ENCODE results near the gene ABCC6.
A peak's percentile ranks its signal among the peaks of the same experiment; 100 is the strongest.

ABCC6 gene

DNA sequence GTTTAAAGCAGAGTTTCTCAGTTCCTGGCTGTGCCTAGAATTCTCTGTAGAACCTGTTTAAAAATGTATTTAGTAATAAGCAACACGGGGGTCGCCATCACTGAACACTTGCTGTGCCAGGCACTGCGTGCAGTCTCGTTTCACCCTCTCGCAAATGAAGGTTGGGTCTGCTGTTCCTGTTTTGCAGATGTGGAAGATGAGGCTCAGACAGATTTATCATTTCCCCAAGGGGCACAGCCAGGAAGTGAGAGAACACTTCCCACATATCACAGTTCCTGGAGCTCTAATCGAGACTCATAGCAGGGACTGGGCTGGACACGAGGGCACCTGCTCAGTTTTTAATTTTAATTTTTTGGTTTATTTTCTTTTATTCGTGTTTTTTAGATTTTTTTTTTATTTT is 122.7 kb downstream of the ABCC6 start:
- ChIA-PET CTCF (interaction anchor here (0.8 to 1.8 kb wide), 5 partner anchors 8 to 54 kb away, joined by 3 to 5 read pairs (median 3); no protein-coding TSS in a partner anchor), POLR2A (interaction anchor here (3.0 kb wide), 1 partner anchor 20 kb away, joined by 13 read pairs; no protein-coding TSS in a partner anchor)
- H3K9me3 ChIP-seq (ENCODE audit: control extremely low read depth in 1 of 5, control insufficient read depth in 4 of 5, insufficient read depth in 2 of 5, low read depth in 1 of 5, low read length in 4 of 5) = no peaks in the 10 kb centered on the region
- peaks cover 28 to 80% (median 68%) of the 10 kb centered on the region in 4 experiments for H3K36me3 ChIP-seq (ENCODE audit: control insufficient read depth in 4 of 4, insufficient read depth in 4 of 4, low read length in 3 of 4)
- H3K27ac ChIP-seq (ENCODE audit: insufficient read depth in 1 of 2, low read depth in 1 of 2, low read length in 2 of 2, poor library complexity in 1 of 2, severe bottlenecking in 2 of 2) = peak overlapping the region in 1 of 2 experiments; percentile 22
- peak in 2 of 3 donors; percentile 35 to 44 for DNase-seq
- no peaks in the 10 kb centered on the region for H3K27me3 ChIP-seq (replicated peaks in 2 of 5; ENCODE audit: control insufficient read depth in 4 of 5, insufficient read depth in 5 of 5, low read length in 4 of 5)
- H3K4me1 ChIP-seq (ENCODE audit: control extremely low read depth in 1 of 4, control insufficient read depth in 4 of 4, insufficient read depth in 4 of 4, low read length in 3 of 4) = peaks cover 0 to 53% (median 29%) of the 10 kb centered on the region in 4 experiments
- WGBS (ENCODE audit: insufficient coverage) = 26% methylated on average over 4 of the region's 8 CpGs
- H3K4me3 ChIP-seq (ENCODE audit: control insufficient read depth in 1 of 7, extremely low read depth in 1 of 7, insufficient read depth in 4 of 7, low read depth in 2 of 7, low read length in 6 of 7) = peak overlapping the region in 1 of 7 experiments; percentile 42

DNA sequence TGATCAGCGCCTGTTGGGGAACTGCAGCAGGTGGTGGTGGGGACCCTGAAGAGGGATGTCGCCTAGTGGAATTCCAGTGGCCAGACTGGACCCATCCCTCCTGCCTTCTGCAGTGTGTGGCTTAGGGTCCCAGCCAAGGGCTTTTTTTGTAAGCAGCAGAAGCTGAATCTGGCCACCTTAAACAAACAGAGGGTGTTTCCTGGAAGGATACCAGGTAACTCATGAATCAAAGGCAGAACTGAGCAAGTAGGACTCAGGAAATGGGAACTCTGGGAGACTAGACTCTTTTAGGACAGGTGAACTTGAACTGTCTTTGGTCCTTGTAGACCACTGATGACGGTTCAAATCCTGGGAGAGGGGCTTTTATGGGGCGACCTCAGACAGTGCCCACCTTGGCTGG is 124.0 kb downstream of the ABCC6 start:
- Histone ChIP-seq H3K9me3 (ENCODE audit: control extremely low read depth in 1 of 5, control insufficient read depth in 4 of 5, insufficient read depth in 2 of 5, low read depth in 1 of 5, low read length in 4 of 5) (no peaks in the 10 kb centered on the region), H3K4me3 (ENCODE audit: control insufficient read depth in 1 of 7, extremely low read depth in 1 of 7, insufficient read depth in 4 of 7, low read depth in 2 of 7, low read length in 6 of 7) (no peak overlapping the region), H3K27me3 (replicated peaks in 2 of 5; ENCODE audit: control insufficient read depth in 4 of 5, insufficient read depth in 5 of 5, low read length in 4 of 5) (no peaks in the 10 kb centered on the region), H3K27ac (ENCODE audit: insufficient read depth in 1 of 2, low read depth in 1 of 2, low read length in 2 of 2, poor library complexity in 1 of 2, severe bottlenecking in 2 of 2) (peak overlapping the region in 1 of 2 experiments; percentile 0), H3K36me3 (ENCODE audit: control insufficient read depth in 4 of 4, insufficient read depth in 4 of 4, low read length in 3 of 4) (peaks cover 28 to 78% (median 66%) of the 10 kb centered on the region in 4 experiments), H3K4me1 (ENCODE audit: control extremely low read depth in 1 of 4, control insufficient read depth in 4 of 4, insufficient read depth in 4 of 4, low read length in 3 of 4) (peaks cover 0 to 57% (median 30%) of the 10 kb centered on the region in 4 experiments)
- 90% methylated on average over 4 of the region's 4 CpGs for WGBS (ENCODE audit: insufficient coverage)
- ChIA-PET CTCF (interaction anchor here (0.7 to 3.5 kb wide), 5 partner anchors 9 to 48 kb away, joined by 3 to 17 read pairs (median 4); no protein-coding TSS in a partner anchor), POLR2A (no interaction called here)
- DNase-seq = no peak

Measured in common myeloid progenitor, CD34-positive (primary cell).